Erythroblast (primary cell): ENCODE results near the gene ZNF438.

Source experiments
- GATA1 ChIP-seq: IDR thresholded peaks from 2 replicates; pipeline ENCODE4 v1.6.1; 2011; ENCODE audit warnings: low read depth, mild to moderate bottlenecking, control low read depth, low read length, moderate library complexity
- POLR2A ChIP-seq: IDR thresholded peaks from 2 replicates; pipeline ENCODE4 v1.6.1; 2011; ENCODE audit warnings: mild to moderate bottlenecking, low read length

GRCh38 chr10:31030800-31031199 is 865 bp downstream of the ZNF438 start:
- TF ChIP-seq POLR2A (no peak), GATA1 (no peak)
